Occipital lobe (tissue), 2 donors: Measurements from ENCODE around the gene BEST3. TPM values are rescaled to one million over a fixed set of nuclear protein-coding genes. Genes with fewer than 3 reads are reported as not detected.
A peak's percentile ranks its signal among the peaks of the same experiment; 100 is the strongest.
"Not testable (repeated sequence)": the region's sequence is repeated elsewhere in the genome, so short reads cannot be mapped to it uniquely, and the experiment has no call there.

Experiments
- DNase-seq: peaks from one replicate; lab custom pipeline; 2025; lab: John Stamatoyannopoulos, UW
- total RNA-seq: library from RNA; depleted of rRNA; stranded (reverse); fragments of >200 nt; gene quantifications from one replicate; pipeline ENCODE4 v1.2.3, GENCODE V29; 2014

BEST3 gene
- total RNA-seq, 1 donor from 2014 or later = 0.78 TPM

DNA sequence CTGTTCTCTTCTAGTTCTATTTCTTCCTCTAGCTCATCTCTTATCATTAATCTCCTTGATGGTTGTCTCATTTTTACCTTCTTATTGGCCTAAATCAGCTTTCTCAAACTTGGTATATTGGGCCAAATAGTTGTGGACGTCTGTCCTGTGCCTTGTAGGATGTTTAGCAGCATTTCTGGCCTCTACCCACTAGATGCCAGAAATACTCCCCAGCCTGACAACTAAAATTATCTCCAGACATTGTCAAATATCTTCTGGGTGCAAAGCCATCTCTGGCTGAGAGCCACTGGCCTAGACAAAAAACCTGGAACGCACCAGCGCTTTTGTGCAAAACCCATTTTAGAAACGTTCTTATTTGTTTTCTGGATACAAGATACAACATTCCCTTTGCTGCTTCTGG is 49.6 kb downstream of the BEST3 start:
- DNase-seq = no peak

DNA sequence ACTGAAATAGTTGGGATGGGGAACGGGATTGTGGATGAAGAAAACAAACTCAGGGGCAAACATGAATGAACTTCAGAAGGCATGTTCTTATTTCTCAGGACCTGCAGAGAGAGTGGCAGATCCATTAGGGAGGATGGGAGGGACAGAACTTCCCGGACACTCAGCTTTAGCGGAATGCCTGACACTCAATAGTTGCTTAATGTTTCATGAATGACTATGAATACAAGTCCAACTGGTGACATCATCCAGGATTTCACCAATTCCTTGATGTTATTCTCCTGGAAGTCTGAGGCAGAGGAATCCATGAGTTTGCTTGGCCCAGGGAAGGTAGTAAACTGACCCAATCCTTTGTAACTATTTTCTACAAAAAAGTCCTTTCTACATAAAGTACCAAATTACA is 50.6 kb downstream of the BEST3 start:
- no peak for DNase-seq

GRCh38 chr12:69647178-69647577 is 51.9 kb downstream of the BEST3 start:
- DNase-seq = no peak

DNA sequence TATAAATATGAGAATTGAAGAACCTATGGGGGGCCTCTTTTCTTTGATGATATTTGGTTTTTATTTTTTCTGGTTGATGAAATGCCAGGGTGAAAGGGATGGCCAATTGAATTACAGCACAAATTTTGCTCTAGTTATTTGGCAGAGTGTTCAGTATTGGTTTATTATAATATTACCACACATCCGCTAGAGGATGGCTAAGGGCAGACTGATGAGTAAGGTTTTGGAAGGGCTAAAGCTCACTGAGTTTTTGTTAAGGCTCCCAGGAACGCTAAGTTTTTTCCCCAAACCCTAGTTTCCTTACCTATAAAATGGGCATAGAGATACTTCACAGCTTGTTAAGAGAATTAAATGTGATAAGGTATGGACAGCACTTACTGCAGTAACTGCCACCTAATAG is 54.1 kb downstream of the BEST3 start:
- DNase-seq = no peak

GRCh38 chr12:69644511-69644910 is 54.6 kb downstream of the BEST3 start:
- DNase-seq = no peak

- no peak for DNase-seq
Measured at GRCh38 chr12:69642531-69642930, 56.6 kb downstream of the BEST3 start.

DNA sequence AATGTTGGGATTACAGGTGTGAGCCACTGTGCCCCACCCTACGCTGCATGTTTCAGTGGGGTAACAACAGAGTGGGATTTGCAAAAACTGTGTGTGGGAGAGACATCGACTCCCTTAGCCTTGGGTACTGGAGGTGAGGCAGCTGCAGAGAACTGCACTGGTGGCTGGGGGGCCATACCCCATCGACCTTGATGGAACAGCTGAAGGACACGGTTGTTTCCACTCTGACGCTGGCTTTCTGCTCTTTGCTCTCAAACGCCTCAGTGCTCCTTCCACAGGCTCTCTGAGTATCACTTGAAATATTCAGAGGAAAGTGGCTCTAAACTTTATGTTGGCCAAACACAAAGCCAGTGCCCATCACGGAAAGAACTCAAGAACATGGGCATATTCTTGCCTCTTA is 57.6 kb downstream of the BEST3 start:
- DNase-seq = no peak

DNA sequence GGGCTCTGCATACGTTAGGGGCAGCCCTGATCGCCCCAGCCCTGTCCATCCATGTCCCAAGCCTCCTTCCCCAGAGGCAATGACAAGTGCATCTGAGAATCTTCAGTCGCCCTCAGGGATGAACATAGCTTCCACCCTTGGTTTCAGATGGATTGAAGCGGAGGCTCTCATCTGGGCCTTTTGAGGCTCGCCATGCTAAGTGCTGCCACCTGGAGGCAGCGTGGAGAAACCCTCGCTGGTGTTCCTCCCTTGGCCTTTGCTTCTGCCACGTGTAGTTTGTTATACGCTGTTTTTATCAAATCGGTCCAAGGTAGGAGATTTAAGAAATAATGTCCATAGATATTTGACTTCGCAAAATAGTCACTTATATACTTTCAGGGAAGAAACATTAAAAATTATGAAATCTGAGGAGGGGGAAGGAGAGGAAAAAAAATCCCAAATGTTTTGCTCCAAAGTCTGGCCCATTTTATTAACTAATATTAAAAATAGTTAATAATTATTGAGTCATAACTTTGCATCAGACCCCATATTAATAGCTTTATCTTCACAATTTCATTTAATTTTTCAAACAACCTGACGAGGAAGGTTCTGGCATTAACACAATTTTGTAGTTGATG is 59.6 kb downstream of the BEST3 start:
- DNase-seq = peak; percentile 6

- no peak for DNase-seq
Measured at GRCh38 chr12:69633061-69633460, 66.0 kb downstream of the BEST3 start.

- DNase-seq = no peak
Measured at GRCh38 chr12:69630191-69630590, 68.9 kb downstream of the BEST3 start.

- no peak for DNase-seq
Measured at GRCh38 chr12:69627501-69627900, 71.6 kb downstream of the BEST3 start.

DNA sequence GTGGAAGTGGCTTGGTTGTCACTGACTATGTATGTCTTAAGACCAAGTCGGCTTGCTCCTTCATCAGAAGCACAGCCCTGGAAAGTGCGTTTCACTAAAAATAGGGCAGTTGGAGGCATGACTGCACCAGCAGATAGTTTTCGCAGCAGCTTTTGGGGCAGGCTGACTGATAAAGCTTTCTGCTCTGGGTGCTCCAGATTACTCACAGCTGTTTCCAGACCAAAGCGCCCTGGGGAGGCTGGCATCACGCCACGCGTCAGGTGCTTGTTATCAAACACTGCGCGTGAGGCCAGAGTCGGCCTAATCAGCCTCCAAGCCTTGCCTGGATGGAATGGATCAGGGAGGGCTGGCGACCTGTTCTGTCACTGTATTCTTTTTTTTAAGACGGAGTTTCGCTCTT is 75.1 kb downstream of the BEST3 start:
- DNase-seq = peak; percentile 4

DNA sequence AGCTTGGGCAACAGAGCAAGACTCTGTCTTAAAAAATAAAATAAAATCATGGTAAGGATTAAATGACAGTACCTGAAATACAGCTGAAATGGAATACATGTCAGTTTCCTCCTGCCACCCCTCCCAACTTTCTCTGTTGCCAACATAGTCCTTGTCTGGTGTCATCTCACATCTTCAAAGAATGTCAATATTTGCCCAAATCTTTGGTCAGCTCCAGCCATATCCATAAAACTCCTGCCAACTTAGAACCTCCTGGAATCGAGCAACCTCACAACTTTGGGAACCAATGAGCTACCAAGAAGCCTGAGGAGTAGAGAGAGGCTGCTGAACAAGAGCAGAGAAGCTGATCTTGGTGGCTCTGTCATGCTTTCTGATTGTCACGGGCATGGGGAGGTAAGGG is 77.6 kb downstream of the BEST3 start:
- DNase-seq = no peak

GRCh38 chr12:69620921-69621320 is 78.2 kb downstream of the BEST3 start:
- DNase-seq = no peak

DNA sequence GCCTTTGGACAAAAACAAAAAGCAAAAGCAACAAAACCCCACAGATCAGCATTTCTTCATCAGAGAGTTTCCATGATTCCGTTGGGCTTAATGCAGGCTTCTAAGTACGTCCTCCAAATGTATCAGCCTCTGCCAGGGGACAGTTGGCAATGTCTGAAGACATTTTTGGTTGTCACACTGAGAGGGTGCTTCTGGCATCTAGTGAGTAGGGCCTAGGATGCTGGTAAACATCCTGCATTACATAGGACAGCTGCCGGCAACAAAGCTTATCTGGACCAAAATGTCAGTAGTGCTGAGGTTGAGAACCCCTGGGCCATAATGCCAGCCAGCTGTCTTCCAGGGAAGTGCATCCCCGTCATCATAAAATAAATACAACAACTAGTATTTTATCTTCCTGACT is 79.0 kb downstream of the BEST3 start:
- DNase-seq = no peak

DNA sequence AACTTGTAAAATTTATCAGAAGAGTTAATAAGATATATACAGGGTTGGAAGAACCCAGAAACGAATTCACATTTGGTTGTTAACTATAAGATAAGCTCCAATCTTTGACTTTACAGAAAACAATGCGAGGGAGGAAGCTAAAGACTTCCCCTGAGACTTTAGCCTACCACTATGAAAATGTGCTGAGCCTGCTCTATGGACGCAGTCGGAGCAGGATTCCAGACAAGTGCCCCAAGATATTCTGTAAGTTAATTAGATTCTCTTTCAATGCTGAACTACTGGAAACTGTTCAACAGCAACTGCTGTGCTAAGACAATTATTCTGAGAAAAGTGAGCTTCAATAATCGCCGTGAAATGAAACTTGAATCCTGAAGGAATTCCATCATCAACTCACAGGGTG is 80.1 kb downstream of the BEST3 start:
- no peak for DNase-seq

DNA sequence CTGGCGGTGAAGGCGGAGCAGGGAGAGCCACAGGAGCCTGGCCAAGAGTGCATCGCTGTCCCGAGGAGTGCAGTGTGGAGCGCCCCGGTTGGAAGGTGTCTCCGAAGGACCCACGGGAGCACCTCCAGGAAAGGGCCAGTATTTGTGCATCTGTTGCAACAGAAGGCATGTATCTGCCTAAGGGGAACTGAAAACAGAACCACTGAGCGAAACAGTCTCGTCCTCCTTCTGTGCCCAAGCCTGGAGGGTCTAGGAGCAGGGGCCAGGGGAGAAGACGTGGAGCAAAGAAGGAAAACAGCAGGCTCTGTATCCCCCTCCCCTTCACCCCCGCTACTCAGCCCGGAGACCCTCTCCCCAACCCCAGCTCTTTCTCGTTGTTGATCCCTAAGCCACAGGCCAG is 83.1 kb downstream of the BEST3 start:
- no peak for DNase-seq

- DNase-seq = no peak
Measured at GRCh38 chr12:69613351-69613750, 85.8 kb downstream of the BEST3 start.

- DNase-seq = no peak
Measured at GRCh38 chr12:69610729-69611128, 88.4 kb downstream of the BEST3 start, which contains the start of gene LRRC10. LRRC10 (minus strand) TSS chr12:69610907; CDS start chr12:69610838, 69 bp downstream.

GRCh38 chr12:69610126-69610525 is 89.0 kb downstream of the BEST3 start:
- no peak for DNase-seq

- no peak for DNase-seq
Measured at GRCh38 chr12:69608114-69608513, 91.0 kb downstream of the BEST3 start.

DNA sequence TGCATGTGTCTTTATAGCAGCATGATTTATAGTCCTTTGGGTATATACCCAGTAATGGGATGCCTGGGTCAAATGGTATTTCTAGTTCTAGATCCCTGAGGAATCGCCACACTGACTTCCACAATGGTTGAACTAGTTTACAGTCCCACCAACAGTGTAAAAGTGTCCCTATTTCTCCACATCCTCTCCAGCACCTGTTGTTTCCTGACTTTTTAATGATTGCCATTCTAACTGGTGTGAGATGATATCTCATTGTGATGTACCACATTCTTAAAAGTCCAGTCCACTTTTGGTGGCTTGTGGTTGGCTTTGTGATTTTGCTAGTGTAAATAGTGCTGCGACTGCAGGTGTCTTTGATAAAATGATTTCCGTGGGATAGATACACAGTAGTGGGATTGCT is 94.8 kb downstream of the BEST3 start:
- not testable (repeated sequence) for DNase-seq
